Ishikawa (cell line): Measurements from ENCODE around the gene GYG2.

Source experiments
- CEBPB ChIP-seq: IDR thresholded peaks from 2 replicates; pipeline ENCODE4 v1.6.1; 2012
- CREB1 ChIP-seq: IDR thresholded peaks from 2 replicates; pipeline ENCODE4 v1.6.1; 2012; ENCODE audit warnings: low read depth
- EGR1 ChIP-seq: IDR thresholded peaks from 2 replicates; pipeline ENCODE4 v1.6.1; 2012
- EP300 ChIP-seq: IDR thresholded peaks from 2 replicates; pipeline ENCODE4 v1.6.1; 2012; ENCODE audit warnings: borderline replicate concordance
- FOXM1 ChIP-seq: IDR thresholded peaks from 2 replicates; pipeline ENCODE4 v1.6.1; 2012; ENCODE audit warnings: low read depth, borderline replicate concordance
- NFIC ChIP-seq: IDR thresholded peaks from 2 replicates; pipeline ENCODE4 v1.6.1; 2012
- RAD21 ChIP-seq: IDR thresholded peaks from 2 replicates; pipeline ENCODE4 v1.6.1; 2012; ENCODE audit warnings: low read depth
- TAF1 ChIP-seq: IDR thresholded peaks from 2 replicates; pipeline ENCODE4 v1.6.1; 2012; ENCODE audit warnings: low read depth, mild to moderate bottlenecking
- TCF12 ChIP-seq: IDR thresholded peaks from 2 replicates; pipeline ENCODE4 v1.6.1; 2012; ENCODE audit warnings: low read depth
- TEAD4 ChIP-seq: IDR thresholded peaks from 2 replicates; pipeline ENCODE4 v1.6.1; 2012
- YY1 ChIP-seq: IDR thresholded peaks from 2 replicates; pipeline ENCODE4 v1.6.1; 2012; ENCODE audit warnings: low read depth
- ZBTB7A ChIP-seq: IDR thresholded peaks from 2 replicates; pipeline ENCODE4 v1.6.1; 2012; ENCODE audit warnings: low read depth
- TF ChIP-seq, protein P1 (sequence below): IDR thresholded peaks from 2 replicates; pipeline ENCODE4 v1.6.1; 2012
- TF ChIP-seq, protein P2 (sequence below): IDR thresholded peaks from 2 replicates; pipeline ENCODE4 v1.6.1; 2012; ENCODE audit warnings: low read depth, mild to moderate bottlenecking
- TF ChIP-seq, protein P3 (sequence below): IDR thresholded peaks from 2 replicates; pipeline ENCODE4 v1.6.1; 2012

GYG2 gene

DNA sequence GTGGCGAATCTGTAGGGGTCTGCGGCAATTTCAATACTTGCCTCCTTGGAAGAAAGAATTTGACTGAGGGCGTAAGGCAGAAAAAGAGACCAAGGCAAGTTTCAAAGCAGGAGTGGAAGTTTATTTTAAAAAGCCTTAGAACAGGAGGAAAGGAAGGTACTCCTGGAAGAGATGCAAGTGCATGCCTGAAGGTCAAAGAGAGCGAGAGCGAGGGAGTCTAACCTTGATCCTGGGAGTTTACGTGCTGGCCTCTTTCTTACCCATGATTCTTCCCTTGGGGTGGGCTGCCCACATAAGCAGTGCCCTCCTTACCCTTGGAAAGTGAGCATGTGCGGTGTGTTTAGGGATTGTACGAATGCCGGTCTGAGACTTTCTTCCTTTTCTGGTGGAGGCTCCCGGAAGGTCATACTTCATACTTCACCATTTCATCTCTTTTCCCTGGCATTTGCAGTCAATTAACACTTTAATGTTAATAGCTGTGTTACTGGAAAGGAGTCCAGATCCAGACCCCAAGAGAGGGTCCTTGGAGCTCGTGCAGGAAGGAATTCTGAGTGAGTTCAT, 60.4 kb downstream of the GYG2 start:
- TF ChIP-seq YY1, result no peak
- TF ChIP-seq, protein P1, sequence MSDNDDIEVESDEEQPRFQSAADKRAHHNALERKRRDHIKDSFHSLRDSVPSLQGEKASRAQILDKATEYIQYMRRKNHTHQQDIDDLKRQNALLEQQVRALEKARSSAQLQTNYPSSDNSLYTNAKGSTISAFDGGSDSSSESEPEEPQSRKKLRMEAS, result no peak
- TF ChIP-seq, protein P2, sequence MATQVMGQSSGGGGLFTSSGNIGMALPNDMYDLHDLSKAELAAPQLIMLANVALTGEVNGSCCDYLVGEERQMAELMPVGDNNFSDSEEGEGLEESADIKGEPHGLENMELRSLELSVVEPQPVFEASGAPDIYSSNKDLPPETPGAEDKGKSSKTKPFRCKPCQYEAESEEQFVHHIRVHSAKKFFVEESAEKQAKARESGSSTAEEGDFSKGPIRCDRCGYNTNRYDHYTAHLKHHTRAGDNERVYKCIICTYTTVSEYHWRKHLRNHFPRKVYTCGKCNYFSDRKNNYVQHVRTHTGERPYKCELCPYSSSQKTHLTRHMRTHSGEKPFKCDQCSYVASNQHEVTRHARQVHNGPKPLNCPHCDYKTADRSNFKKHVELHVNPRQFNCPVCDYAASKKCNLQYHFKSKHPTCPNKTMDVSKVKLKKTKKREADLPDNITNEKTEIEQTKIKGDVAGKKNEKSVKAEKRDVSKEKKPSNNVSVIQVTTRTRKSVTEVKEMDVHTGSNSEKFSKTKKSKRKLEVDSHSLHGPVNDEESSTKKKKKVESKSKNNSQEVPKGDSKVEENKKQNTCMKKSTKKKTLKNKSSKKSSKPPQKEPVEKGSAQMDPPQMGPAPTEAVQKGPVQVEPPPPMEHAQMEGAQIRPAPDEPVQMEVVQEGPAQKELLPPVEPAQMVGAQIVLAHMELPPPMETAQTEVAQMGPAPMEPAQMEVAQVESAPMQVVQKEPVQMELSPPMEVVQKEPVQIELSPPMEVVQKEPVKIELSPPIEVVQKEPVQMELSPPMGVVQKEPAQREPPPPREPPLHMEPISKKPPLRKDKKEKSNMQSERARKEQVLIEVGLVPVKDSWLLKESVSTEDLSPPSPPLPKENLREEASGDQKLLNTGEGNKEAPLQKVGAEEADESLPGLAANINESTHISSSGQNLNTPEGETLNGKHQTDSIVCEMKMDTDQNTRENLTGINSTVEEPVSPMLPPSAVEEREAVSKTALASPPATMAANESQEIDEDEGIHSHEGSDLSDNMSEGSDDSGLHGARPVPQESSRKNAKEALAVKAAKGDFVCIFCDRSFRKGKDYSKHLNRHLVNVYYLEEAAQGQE, result no peak

DNA sequence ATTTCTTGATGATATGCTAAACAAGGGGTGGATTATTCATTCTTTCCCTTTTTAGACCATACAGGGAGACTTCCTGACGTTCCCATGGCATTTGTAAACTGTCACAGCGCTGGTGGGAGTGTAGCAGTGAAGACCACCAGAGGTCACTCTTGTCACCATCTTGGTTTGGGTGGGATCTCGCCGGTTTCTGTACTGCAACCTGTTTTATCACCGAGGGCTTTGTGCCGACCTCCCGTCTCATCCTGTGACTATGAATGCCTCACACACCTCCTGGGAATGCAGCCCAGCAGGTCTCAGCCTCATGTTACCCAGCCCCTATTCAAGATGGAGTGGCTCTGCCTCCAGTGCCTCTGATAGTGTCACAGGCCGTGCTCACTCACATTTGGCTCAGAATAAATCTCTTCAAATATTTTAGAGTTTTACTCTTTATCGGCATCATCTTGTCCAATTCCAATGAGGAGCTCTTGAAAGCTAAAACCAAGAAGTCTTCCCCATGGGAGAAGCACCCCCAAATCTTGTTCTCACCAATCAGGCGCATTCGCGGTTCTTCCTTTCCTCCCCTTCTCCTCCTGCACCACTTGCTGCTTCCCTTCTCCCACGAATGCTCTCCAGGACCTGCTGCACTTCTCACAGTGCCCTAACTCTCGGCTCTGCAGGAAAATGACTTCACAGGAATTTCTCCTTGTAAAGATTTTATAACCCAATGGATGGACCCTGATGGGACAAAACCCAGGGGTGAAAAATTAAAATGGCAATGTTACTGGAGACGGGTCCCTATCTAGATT, 61.2 kb downstream of the GYG2 start:
- TF ChIP-seq RAD21, result peak; percentile 15; the same call in 1 of the 2 replicates

DNA sequence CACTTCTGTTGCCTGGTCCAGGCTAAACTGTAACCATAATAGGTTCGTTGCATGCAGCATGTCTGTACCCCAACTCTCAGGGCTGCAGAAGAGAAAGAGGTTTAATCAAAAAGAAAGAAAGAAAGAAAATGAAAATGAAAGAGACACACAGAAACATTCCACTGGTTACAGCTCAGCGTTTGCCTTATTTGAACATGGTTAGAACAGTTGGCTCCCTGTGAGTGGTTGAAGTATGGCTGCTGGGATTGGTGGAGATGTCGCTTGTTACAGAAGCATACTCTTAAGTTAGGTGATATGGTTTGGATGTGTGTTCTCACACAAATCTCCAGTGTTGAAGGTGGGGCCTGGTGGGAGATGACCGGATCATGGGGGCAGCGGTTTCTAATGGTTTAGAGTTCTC, 64.1 kb downstream of the GYG2 start:
- TF ChIP-seq TEAD4, result no peak
- TF ChIP-seq ZBTB7A, result no peak
- no peak for TF ChIP-seq CREB1
- no peak for TF ChIP-seq TCF12
- TF ChIP-seq YY1, result no peak
- TF ChIP-seq, protein P3, sequence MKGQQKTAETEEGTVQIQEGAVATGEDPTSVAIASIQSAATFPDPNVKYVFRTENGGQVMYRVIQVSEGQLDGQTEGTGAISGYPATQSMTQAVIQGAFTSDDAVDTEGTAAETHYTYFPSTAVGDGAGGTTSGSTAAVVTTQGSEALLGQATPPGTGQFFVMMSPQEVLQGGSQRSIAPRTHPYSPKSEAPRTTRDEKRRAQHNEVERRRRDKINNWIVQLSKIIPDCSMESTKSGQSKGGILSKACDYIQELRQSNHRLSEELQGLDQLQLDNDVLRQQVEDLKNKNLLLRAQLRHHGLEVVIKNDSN, result no peak
- no peak for TF ChIP-seq EGR1
- TF ChIP-seq, protein P1, result no peak
- TF ChIP-seq CEBPB, result no peak
- no peak for TF ChIP-seq EP300
- TF ChIP-seq, protein P2, result no peak
- no peak for TF ChIP-seq TAF1
- TF ChIP-seq NFIC, result no peak
- TF ChIP-seq FOXM1, result no peak
- no peak for TF ChIP-seq RAD21

DNA sequence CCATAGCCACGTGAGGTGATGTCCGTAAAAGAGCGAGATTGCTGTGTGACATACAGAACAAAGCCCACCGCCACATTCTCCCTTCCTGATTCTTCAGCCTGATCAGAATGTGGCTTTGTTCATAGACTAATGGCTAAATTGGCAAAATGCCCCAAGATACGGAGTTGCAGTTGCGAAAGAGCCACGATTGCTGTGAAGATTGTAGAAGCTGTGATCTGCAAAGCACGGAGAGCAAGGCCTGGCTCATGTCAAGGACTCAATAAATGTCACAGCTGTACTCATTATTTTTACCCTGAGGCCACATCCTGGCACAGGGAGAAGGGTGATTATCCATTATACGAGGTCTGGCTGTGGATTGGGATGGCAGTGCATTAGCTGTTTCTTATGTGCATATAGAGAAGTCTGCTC, 66.2 kb downstream of the GYG2 start:
- TF ChIP-seq RAD21, result no peak
- no peak for TF ChIP-seq YY1
- peak; percentile 64 for TF ChIP-seq CEBPB
- TF ChIP-seq TAF1, result no peak
- no peak for TF ChIP-seq NFIC
- no peak for TF ChIP-seq TCF12

DNA sequence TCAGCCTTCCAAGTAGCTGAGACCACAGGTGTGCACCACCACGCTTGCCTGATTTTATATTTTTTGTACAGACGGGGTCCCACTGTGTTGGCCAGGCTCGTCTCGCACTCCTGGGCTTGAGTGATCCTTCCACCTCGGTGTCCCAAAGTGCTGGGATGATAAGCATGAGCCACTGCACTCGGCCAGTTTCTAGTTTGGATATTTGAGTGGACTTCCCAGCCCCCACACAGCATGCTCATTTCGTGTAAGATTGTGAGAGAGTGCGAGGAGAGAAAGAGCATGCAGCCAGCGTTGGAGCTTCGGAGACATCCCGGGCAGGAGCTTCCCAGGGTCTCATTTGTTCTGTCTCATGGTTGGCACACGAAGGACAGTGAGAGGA, 68.6 kb downstream of the GYG2 start:
- TF ChIP-seq, protein P3, result no peak
- no peak for TF ChIP-seq ZBTB7A
- TF ChIP-seq CREB1, result no peak
- no peak for TF ChIP-seq TCF12
- TF ChIP-seq NFIC, result no peak
- no peak for TF ChIP-seq RAD21
- TF ChIP-seq FOXM1, result no peak
- no peak for TF ChIP-seq TAF1
- TF ChIP-seq EP300, result no peak
- TF ChIP-seq YY1, result no peak
- no peak for TF ChIP-seq CEBPB
- TF ChIP-seq, protein P1, result no peak
- TF ChIP-seq, protein P2, result no peak
